K562 (cell line): Measurements from ENCODE around the gene CRHR2.

ENCODE experiments used
- CEBPB ChIP-seq: fragments of 450-650 bp; IDR thresholded peaks from 2 replicates; pipeline ENCODE4 v1.6.1; 2016; ENCODE audit warnings: missing genetic modification characterization, missing compliant biosample characterization
- TAF9B ChIP-seq: fragments of 450-650 bp; IDR thresholded peaks from 2 replicates; pipeline ENCODE4 v1.6.1; 2018; ENCODE audit warnings: mild to moderate bottlenecking; ENCODE audit not compliant: partially characterized antibody

DNA sequence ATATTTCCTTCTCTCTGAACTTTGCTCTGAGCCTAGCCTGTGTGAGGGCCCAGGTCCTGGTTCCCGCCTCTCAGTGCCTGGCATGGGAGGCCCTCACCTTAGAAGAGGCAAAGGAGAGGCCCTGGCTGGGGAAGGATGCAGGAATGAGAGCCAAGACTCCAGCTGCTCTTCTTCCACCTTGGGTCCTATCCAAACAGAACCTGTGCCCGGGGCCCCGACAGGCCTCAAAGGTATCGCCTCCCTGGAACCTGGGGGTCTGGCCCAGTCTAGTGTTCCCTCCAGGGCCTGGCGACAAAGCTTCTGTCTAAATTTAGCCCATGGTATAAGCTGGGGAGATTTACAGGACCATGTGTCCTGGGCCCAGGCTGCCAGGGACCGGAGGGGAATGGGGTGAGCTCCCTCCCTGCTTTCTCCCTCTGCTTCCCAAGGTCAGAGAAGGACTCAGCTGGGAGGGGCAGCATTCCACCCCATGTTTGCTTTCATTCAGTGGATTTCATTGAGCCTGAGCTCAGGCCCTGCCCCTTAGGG, 12.0 kb upstream of the CRHR2 start:
- TF ChIP-seq CEBPB (tag) (no peak), TAF9B (no peak)
